ENCODE measurements around the gene LY9. TPM values are rescaled to one million over a fixed set of nuclear protein-coding genes. Genes with fewer than 3 reads are reported as not detected.

LY9 gene
- polyA plus RNA-seq, 2 of the 4 experiments (the other 2 are of a cell fraction) = 0.05 to 0.19 TPM

- POLR2A ChIA-PET = no interaction called here
- TF ChIP-seq EHF (CRISPR knock-in tag; IDR thresholded peaks at IDR 0.05) = no peak
- TF ChIP-seq CBX8 (IDR thresholded peaks at IDR 0.05) = no peak
- TF ChIP-seq GATA3 (IDR thresholded peaks at IDR 0.05; ENCODE audit: borderline replicate concordance) = no peak
- TF ChIP-seq PHF8 (IDR thresholded peaks at IDR 0.05; ENCODE audit: borderline replicate concordance, low read depth) = no peak
- no peak for TF ChIP-seq HOXA7 (CRISPR knock-in tag; IDR thresholded peaks at IDR 0.05)
- TF ChIP-seq FOXS1 (CRISPR knock-in tag; IDR thresholded peaks at IDR 0.05) = no peak
- TF ChIP-seq CEBPB (IDR thresholded peaks at IDR 0.05) = no peak
- no peak for TF ChIP-seq CHD2 (IDR thresholded peaks at IDR 0.05; ENCODE audit: low read length, partially characterized antibody)
- TF ChIP-seq NR3C1 (IDR thresholded peaks at IDR 0.05) = no peak
- TF ChIP-seq ATOH8 (CRISPR knock-in tag; IDR thresholded peaks at IDR 0.05; ENCODE audit: low read depth) = no peak
- no peak for TF ChIP-seq MAZ (IDR thresholded peaks at IDR 0.05; ENCODE audit: borderline replicate concordance, low read depth, low read length)
- no peak for TF ChIP-seq HOXB5 (CRISPR knock-in tag; IDR thresholded peaks at IDR 0.05)
- TF ChIP-seq HEYL (CRISPR knock-in tag; IDR thresholded peaks at IDR 0.05) = no peak
- TF ChIP-seq ZC3H11A (IDR thresholded peaks at IDR 0.05) = no peak
- TF ChIP-seq CBX2 (IDR thresholded peaks at IDR 0.05; ENCODE audit: borderline replicate concordance, low read depth) = no peak
- no peak for TF ChIP-seq JUN (IDR thresholded peaks at IDR 0.05)
- TF ChIP-seq NPAS2 (CRISPR knock-in tag; IDR thresholded peaks at IDR 0.05; ENCODE audit: borderline replicate concordance) = no peak
- no peak for TF ChIP-seq EP300 (IDR thresholded peaks at IDR 0.05)
- FAIRE-seq (no peak), DNase-seq (ENCODE audit: low read depth in 1 of 2, low spot score in 1 of 2) (no peak), ATAC-seq (no peak)
- Histone ChIP-seq H3K9me3 (no peaks in the 10 kb centered on the region), H3K4me3 (no peak overlapping the region), H3K4me2 (no peak overlapping the region), H3K4me1 (no peaks in the 10 kb centered on the region), H3K27ac (no peak overlapping the region)
- CTCF ChIA-PET = interaction anchor here (0.6 to 10.1 kb wide), 7 partner anchors 9 to 162 kb away, joined by 3 to 149 read pairs (median 4); partner anchors contain the start of gene ITLN2
- 94% methylated on average over 9 of the region's 9 CpGs for WGBS (ENCODE audit: missing lambda C conversion rate)
These were observed 41.7 kb downstream of the LY9 start for GRCh38 chr1:160837558-160838205.

GRCh38 chr1:160838888-160839287 lies 42.9 kb downstream of the LY9 start:
- Histone ChIP-seq H3K4me1 (no peaks in the 10 kb centered on the region), H3K9me3 (no peaks in the 10 kb centered on the region), H3K4me2 (no peak overlapping the region), H3K4me3 (no peak overlapping the region), H3K27ac (no peak overlapping the region)
- ATAC-seq = no peak
- no peak for FAIRE-seq
- POLR2A ChIA-PET = no interaction called here
- DNase-seq (ENCODE audit: low read depth in 1 of 2, low spot score in 1 of 2) = no peak
- TF ChIP-seq ATOH8 (CRISPR knock-in tag; IDR thresholded peaks at IDR 0.05; ENCODE audit: low read depth) = no peak
- TF ChIP-seq ZC3H11A (IDR thresholded peaks at IDR 0.05) = no peak
- no peak for TF ChIP-seq USF2 (IDR thresholded peaks at IDR 0.05)
- no peak for TF ChIP-seq RARB (CRISPR knock-in tag; IDR thresholded peaks at IDR 0.05)
- no peak for TF ChIP-seq POLR2AphosphoS2 (conservative IDR thresholded peaks at IDR 0.05; ENCODE audit: low read length)
- no peak for TF ChIP-seq TP53 (CRISPR knock-in tag; IDR thresholded peaks at IDR 0.05)
- TF ChIP-seq SMC3 (IDR thresholded peaks at IDR 0.05) = no peak
- TF ChIP-seq NFE2L2 (conservative IDR thresholded peaks at IDR 0.05; ENCODE audit: low read length) = no peak
- no peak for TF ChIP-seq EHMT2 (IDR thresholded peaks at IDR 0.05; ENCODE audit: low read depth)
- no peak for TF ChIP-seq GATA3 (IDR thresholded peaks at IDR 0.05; ENCODE audit: borderline replicate concordance)
- TF ChIP-seq ELK1 (IDR thresholded peaks at IDR 0.05; ENCODE audit: low read depth, low read length) = no peak
- no peak for TF ChIP-seq RAD21 (conservative IDR thresholded peaks at IDR 0.05 in 1 of 2, IDR thresholded peaks at IDR 0.05 in 1 of 2)
- no peak for TF ChIP-seq FOXS1 (CRISPR knock-in tag; IDR thresholded peaks at IDR 0.05)
- no peak for TF ChIP-seq HMGXB4 (CRISPR knock-in tag; IDR thresholded peaks at IDR 0.05; ENCODE audit: borderline replicate concordance)
- no peak for TF ChIP-seq CHD4 (IDR thresholded peaks at IDR 0.05; ENCODE audit: borderline replicate concordance)
- no peak for TF ChIP-seq JUNB (IDR thresholded peaks at IDR 0.05)
- TF ChIP-seq E2F6 (IDR thresholded peaks at IDR 0.05; ENCODE audit: borderline replicate concordance, low read depth) = no peak
- no peak for TF ChIP-seq KDM1A (IDR thresholded peaks at IDR 0.05; ENCODE audit: low read depth)
- no peak for TF ChIP-seq MAZ (IDR thresholded peaks at IDR 0.05; ENCODE audit: borderline replicate concordance, low read depth, low read length)
- CTCF ChIA-PET = interaction anchor here (1.8 to 10.1 kb wide), 2 partner anchors 114 to 151 kb away, joined by 13 to 149 read pairs; partner anchors contain the start of gene ITLN2
- 74% methylated on average over 7 of the region's 7 CpGs for WGBS (ENCODE audit: missing lambda C conversion rate)
